SK-N-SH (cell line): ENCODE measurements around the gene PARS2.

ENCODE experiments used
- EP300 ChIP-seq, 2 experiments: IDR thresholded peaks; 2 replicates each; pipeline versions ENCODE4 v1.4.0 to v1.6.1; 2012; ENCODE audit warnings: borderline replicate concordance in 1 of 2, low read depth in 1 of 2, low read length in 1 of 2
- EZH2phosphoT487 ChIP-seq: fragments of 200-600 bp; sonication (generic); IDR thresholded peaks from 2 replicates; pipeline ENCODE4 v1.6.1; 2017; ENCODE audit warnings: low read depth, mixed run types, mild to moderate bottlenecking, antibody characterized with exemption, moderate library complexity, borderline replicate concordance
- FOSL2 ChIP-seq: IDR thresholded peaks from 2 replicates; pipeline ENCODE4 v1.4.0; 2012; ENCODE audit warnings: low read depth, mild to moderate bottlenecking, moderate library complexity, borderline replicate concordance
- FOXJ3 ChIP-seq: sonication (generic); formaldehyde crosslinking; IDR thresholded peaks from 2 replicates; pipeline ENCODE4 v1.5.1; 2020; ENCODE audit warnings: mild to moderate bottlenecking, missing genetic modification reagents
- JUND ChIP-seq: IDR thresholded peaks from 2 replicates; pipeline ENCODE4 v1.4.0; 2012
- POLR2AphosphoS5 ChIP-seq: IDR thresholded peaks from 2 replicates; pipeline ENCODE4 v1.6.1; 2012; ENCODE audit warnings: low read depth, low read length
- RAD21 ChIP-seq: IDR thresholded peaks from 2 replicates; pipeline ENCODE4 v1.6.1; 2012; ENCODE audit warnings: mild to moderate bottlenecking, low read length
- RCOR1 ChIP-seq: fragments of 150-350 bp; IDR thresholded peaks from 2 replicates; pipeline ENCODE4 v1.6.1; 2017; ENCODE audit warnings: antibody characterized with exemption, low read length
- RFX5 ChIP-seq: IDR thresholded peaks from 2 replicates; pipeline ENCODE4 v1.6.1; 2012; ENCODE audit warnings: mild to moderate bottlenecking, improper control_type of control experiment, low read length
- SMC3 ChIP-seq: IDR thresholded peaks from 2 replicates; pipeline ENCODE4 v1.6.1; 2012; ENCODE audit warnings: low read depth, low read length, improper control_type of control experiment
- TAF1 ChIP-seq: IDR thresholded peaks from 2 replicates; pipeline ENCODE4 v1.6.1; 2012; ENCODE audit warnings: low read depth, mild to moderate bottlenecking, low read length, moderate library complexity, borderline replicate concordance
- YY1 ChIP-seq: IDR thresholded peaks from 2 replicates; pipeline ENCODE4 v1.4.0; 2012; ENCODE audit warnings: low read depth, mild to moderate bottlenecking
- TF ChIP-seq, protein P1 (sequence below): fragments of 200-600 bp; sonication (generic); IDR thresholded peaks from 2 replicates; pipeline ENCODE4 v1.6.1; 2017; ENCODE audit warnings: antibody characterized with exemption, mild to moderate bottlenecking, moderate library complexity
- TF ChIP-seq, protein P2 (sequence below): IDR thresholded peaks from 2 replicates; pipeline ENCODE4 v1.4.0; 2012; ENCODE audit warnings: low read depth

DNA sequence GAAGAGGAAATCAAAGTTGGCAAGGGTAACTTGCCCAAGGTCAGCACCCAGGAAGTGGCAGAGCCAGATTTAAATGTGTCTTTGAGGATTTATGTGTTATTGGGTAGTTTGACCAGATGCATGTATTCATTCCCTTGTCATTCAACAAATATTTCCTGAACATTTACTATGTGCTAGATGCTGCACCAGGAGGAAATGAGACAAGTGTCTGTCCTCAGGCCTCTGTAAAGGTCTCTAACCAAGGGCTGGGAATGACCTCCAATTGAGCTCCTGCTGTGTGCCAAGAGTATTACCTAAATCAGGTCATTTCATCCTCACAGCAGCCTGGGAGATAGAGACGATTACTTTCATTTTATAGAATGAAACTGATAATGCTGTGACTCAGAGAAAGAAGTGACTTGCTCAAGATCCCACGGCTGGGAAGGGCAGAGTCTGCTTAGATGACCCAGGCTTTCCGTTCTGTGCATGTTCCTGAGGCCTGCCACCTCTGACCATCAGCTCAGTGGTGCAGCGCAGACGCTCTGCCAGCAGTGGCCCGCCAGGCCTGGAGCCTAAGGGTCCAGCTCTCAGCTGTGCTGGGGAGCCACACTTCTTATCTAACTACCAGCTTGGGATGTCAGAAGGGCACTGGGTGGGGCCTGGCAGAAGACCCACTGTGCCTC, 40.3 kb upstream of the PARS2 start:
- TF ChIP-seq RFX5 (no peak), FOXJ3 (CRISPR knock-in tag) (no peak), RAD21 (no peak), POLR2AphosphoS5 (no peak), JUND (no peak), EP300 (IDR thresholded peaks at IDR 0.05; ENCODE audit: borderline replicate concordance in 1 of 2, low read depth in 1 of 2, low read length in 1 of 2) (no peak), TAF1 (no peak), FOSL2 (no peak), SMC3 (no peak), YY1 (no peak), EZH2phosphoT487 (no peak), RCOR1 (no peak)
- TF ChIP-seq, protein P1, sequence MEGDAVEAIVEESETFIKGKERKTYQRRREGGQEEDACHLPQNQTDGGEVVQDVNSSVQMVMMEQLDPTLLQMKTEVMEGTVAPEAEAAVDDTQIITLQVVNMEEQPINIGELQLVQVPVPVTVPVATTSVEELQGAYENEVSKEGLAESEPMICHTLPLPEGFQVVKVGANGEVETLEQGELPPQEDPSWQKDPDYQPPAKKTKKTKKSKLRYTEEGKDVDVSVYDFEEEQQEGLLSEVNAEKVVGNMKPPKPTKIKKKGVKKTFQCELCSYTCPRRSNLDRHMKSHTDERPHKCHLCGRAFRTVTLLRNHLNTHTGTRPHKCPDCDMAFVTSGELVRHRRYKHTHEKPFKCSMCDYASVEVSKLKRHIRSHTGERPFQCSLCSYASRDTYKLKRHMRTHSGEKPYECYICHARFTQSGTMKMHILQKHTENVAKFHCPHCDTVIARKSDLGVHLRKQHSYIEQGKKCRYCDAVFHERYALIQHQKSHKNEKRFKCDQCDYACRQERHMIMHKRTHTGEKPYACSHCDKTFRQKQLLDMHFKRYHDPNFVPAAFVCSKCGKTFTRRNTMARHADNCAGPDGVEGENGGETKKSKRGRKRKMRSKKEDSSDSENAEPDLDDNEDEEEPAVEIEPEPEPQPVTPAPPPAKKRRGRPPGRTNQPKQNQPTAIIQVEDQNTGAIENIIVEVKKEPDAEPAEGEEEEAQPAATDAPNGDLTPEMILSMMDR = no peak
- TF ChIP-seq, protein P2, sequence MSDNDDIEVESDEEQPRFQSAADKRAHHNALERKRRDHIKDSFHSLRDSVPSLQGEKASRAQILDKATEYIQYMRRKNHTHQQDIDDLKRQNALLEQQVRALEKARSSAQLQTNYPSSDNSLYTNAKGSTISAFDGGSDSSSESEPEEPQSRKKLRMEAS = no peak
